HG03460 (cell line): ENCODE results near the gene ITGA1.
A peak's percentile ranks its signal among the peaks of the same experiment; 100 is the strongest.

Experiments
- ATAC-seq: cut with Tn5 transposase; IDR thresholded peaks from one replicate; pipeline ENCODE4 v1.9.1; 2021; ENCODE audit not compliant: unreplicated experiment

Gene ITGA1

DNA sequence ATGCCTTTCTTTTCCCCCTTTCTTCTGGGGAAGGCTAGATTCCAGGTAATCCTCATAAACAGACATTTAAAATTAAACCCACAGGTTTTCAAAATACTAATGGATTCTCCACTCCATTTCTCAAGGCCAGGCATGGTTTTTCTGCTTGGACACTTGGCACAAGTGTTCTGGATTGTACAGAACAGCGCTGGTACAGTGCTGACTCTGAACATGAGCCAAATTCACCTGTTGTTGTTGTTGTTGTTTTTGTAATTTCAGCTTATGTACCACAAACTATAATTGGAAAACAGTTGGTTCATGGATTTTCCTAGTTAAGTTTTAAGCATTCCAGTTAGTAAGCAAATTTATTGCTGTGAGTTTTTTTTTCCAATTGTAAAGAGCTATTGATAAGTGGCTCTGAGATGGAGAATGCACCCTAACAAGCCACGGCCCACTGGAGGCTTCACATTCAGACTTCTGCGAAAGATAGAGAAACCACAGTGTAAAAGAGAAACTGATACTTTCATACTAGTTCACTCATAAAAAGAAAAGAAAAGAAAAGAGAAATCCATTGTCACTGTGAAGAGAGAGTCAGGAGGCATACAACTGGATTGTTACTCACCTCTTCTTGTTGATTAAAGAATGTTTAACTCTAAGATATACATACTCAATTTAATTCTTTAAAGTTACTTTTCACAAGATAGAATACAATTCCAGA lies 16.2 kb upstream of the ITGA1 start:
- peak; percentile 94 for ATAC-seq

DNA sequence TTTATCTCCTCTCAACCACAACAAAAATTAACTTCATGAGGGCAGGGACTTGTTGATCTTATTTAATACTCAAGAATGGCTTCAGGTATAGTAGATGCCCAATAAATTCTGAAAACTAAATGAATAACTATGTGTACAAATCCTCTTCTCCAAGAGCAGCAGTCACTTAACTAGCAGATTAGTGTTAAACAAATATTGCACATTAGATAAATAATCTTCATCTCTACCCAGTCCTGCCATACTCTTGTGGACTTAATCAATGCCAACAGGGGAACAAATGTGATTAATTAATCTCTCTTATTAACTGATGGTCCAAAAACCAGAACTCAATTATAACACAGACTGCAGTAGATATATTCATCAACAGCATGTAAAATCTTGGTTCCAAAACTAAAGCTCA lies 15.0 kb upstream of the ITGA1 start:
- no peak for ATAC-seq

GRCh38 chr5:52773342-52773741 lies 14.4 kb upstream of the ITGA1 start:
- ATAC-seq: no peak

GRCh38 chr5:52774005-52774410 lies 13.7 kb upstream of the ITGA1 start:
- ATAC-seq: no peak

- ATAC-seq: no peak
Measured at GRCh38 chr5:52776116-52776515, 11.6 kb upstream of the ITGA1 start.

- ATAC-seq: no peak
Measured at GRCh38 chr5:52777186-52777585, 10.5 kb upstream of the ITGA1 start.

DNA sequence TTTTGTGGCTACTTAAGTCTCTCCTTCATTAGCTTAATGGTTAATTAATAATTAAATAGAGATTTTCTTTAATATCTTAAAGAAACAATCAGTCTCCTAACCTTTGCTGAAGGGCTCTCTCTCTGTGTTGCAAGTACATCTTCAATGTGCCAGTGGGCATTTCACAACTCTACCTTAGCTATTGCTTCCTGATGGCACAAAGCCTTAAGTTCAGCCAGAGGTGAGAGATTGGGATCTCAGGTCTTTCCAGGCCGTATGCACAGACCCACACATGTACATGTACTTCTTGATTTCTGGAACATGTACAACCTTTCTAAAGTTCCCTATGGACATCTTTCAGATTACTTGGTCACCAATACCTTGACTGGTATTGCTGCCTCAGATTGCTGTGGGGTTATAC lies 8.9 kb upstream of the ITGA1 start:
- no peak for ATAC-seq

GRCh38 chr5:52779213-52779612 lies 8.5 kb upstream of the ITGA1 start:
- no peak for ATAC-seq

DNA sequence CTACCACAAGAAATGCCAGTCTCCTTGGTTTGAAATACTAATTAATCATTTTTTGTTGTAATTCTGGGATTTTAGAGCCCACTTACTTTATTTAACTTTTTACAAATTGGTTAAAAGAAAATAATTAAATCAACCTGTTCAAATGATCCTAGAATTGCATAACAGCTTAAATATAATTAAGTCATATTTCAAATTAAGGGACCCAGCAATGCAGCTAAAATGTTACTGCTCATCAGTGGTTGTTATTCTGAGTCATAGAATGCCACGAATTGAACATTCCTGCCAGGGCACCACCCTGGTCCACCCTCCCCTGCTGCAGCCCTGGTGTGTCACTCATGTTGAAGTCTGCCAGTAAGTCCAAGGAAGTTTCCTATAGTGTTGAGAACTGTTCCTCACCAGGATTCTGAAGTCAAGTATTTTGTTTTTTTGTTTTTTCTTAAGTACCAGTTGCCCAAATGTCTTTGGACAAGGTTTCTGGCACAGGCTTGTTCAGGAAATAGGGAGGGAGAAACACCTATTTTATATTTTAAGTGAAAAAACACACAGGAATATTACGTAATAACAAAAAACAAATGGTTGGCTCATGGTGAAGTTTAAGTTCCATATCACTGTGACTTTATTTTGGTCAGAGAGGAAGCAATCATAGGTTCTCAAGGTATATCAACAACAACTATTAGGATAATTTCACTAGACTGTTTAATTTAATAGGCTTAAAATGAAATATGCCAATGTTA lies 4.3 kb upstream of the ITGA1 start:
- ATAC-seq: no peak

DNA sequence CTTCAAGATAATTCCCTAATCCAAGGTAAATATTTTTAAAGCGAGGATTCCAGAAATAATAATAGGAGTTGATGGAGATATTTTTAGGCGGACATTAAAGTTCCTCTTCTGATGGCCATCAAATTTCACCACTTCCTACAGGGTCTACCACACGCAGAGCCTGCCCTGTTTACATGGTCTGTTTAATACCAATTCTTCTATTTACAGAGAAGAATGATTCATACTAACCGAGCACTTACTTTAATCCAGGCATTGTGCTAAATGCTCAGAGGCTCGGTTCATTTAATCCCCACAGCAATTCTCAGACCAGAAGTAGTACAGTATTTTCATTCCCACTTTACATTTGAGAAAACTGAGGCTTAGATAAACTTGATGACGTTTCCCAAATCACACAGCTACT lies 3.0 kb upstream of the ITGA1 start:
- ATAC-seq: no peak

GRCh38 chr5:52786391-52786790 lies 1.3 kb upstream of the ITGA1 start:
- no peak for ATAC-seq

GRCh38 chr5:52786949-52787599 lies 642 bp upstream of the ITGA1 start:
- ATAC-seq: peak; percentile 34

- ATAC-seq: no peak
Measured at GRCh38 chr5:52788505-52788821, 747 bp downstream of the ITGA1 start.

GRCh38 chr5:52789378-52789777 lies 1.7 kb downstream of the ITGA1 start:
- no peak for ATAC-seq

GRCh38 chr5:52789851-52790250 lies 2.1 kb downstream of the ITGA1 start:
- ATAC-seq: no peak

DNA sequence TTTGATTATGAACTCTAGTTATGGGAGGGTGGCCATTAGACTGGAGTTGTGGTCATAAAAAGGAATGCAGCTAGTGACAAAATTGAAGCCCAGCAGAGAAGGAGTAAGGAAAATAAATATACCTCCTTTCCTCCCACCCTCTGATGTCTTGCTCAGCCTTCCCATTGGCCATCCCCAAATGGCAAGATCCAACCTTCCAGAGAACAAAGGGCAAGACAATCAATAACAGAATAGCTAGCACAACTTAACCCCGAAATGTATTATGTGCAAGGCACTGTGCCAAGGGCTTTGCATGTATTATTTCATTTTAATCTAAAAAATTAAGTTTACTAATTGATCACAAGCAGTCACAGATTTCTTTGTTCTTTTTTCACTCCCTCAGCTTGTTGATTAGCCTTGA lies 3.6 kb downstream of the ITGA1 start:
- ATAC-seq: no peak

DNA sequence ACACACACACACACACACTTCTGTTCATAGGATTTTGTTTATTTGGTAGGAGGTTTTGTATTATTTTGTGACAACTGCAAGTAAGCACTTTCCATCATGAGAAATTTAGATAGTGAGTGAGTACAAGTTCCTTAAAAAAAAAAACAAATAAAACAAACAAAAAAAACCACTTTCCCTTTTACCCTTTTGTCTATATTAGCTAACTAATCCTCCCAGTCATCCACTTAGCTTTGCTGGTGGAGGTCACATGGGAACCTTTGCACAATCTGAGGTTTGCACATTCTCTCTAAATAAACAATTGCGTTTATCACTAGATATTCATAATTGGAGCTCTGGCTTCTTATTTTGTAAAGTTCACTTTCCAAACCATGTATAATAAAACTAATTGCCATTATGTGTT lies 6.8 kb downstream of the ITGA1 start:
- no peak for ATAC-seq

GRCh38 chr5:52796031-52796430 lies 8.3 kb downstream of the ITGA1 start:
- no peak for ATAC-seq

GRCh38 chr5:52796516-52797103 lies 8.9 kb downstream of the ITGA1 start:
- no peak for ATAC-seq

GRCh38 chr5:52798938-52799337 lies 11.2 kb downstream of the ITGA1 start:
- ATAC-seq: no peak

- peak; percentile 26 for ATAC-seq
Measured at GRCh38 chr5:52799358-52799982, 11.8 kb downstream of the ITGA1 start.

DNA sequence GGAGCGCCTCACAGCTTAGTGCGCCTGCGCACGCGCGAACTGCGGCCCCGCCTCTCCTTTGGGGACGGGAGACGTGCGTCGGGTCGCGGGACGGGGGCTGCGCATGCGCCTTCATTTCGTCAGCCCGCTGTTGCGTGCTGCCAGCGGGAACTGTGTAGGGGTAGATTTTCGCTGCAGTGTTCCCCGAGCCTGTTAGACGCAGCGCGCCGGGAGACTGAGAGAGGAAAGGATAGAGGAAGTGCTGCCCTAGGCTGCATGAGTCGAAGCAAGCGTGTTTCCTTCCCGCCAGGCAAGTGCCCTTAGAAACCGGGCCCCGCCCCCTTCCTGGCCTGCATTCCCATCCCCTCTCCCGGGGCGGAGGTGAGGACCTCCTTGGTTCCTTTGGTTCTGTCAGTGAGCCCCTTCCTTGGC lies 12.3 kb downstream of the ITGA1 start:
- ATAC-seq: peak; percentile 76
